Ishikawa (cell line): ENCODE measurements around the gene PPARG.

Experiments
- CREB1 ChIP-seq: IDR thresholded peaks from 2 replicates; pipeline ENCODE4 v1.6.1; 2012; ENCODE audit warnings: low read depth
- EGR1 ChIP-seq: IDR thresholded peaks from 2 replicates; pipeline ENCODE4 v1.6.1; 2012
- EP300 ChIP-seq: IDR thresholded peaks from 2 replicates; pipeline ENCODE4 v1.6.1; 2012; ENCODE audit warnings: borderline replicate concordance
- FOXM1 ChIP-seq: IDR thresholded peaks from 2 replicates; pipeline ENCODE4 v1.6.1; 2012; ENCODE audit warnings: low read depth, borderline replicate concordance
- NFIC ChIP-seq: IDR thresholded peaks from 2 replicates; pipeline ENCODE4 v1.6.1; 2012
- RAD21 ChIP-seq: IDR thresholded peaks from 2 replicates; pipeline ENCODE4 v1.6.1; 2012; ENCODE audit warnings: low read depth
- REST ChIP-seq: IDR thresholded peaks from 2 replicates; pipeline ENCODE4 v1.6.1; 2012; ENCODE audit warnings: low read depth, mild to moderate bottlenecking
- TEAD4 ChIP-seq: IDR thresholded peaks from 2 replicates; pipeline ENCODE4 v1.6.1; 2012
- TF ChIP-seq, protein P1 (sequence below): IDR thresholded peaks from 2 replicates; pipeline ENCODE4 v1.6.1; 2012

- no peak for TF ChIP-seq NFIC
- TF ChIP-seq REST: no peak
- TF ChIP-seq FOXM1: no peak
- no peak for TF ChIP-seq TEAD4
- no peak for TF ChIP-seq CREB1
- TF ChIP-seq EP300: no peak
- TF ChIP-seq, protein P1, sequence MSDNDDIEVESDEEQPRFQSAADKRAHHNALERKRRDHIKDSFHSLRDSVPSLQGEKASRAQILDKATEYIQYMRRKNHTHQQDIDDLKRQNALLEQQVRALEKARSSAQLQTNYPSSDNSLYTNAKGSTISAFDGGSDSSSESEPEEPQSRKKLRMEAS: no peak
- TF ChIP-seq EGR1: no peak
- no peak for TF ChIP-seq RAD21
Observed at GRCh38 chr3:12273045-12273695, 15.7 kb upstream of the PPARG start.
